Activated CD8-positive, alpha-beta memory T cell treated with anti-CD3 and anti-CD28 coated beads, Interleukin-2, amount 50 U/mL, for 24 hours (primary cell): Measurements from ENCODE around the gene SRPX2.
"Not testable (repeated sequence)": the region's sequence is repeated elsewhere in the genome, so short reads cannot be mapped to it uniquely, and the experiment has no call there.

Experiments used
- DNase-seq: peaks from one replicate; pipeline ENCODE4 v3.0.0-alpha.2; 2020; ENCODE audit errors: extremely low read depth

Gene SRPX2

GRCh38 chrX:100696699-100697351 lies 52.8 kb downstream of the SRPX2 start:
- no peak for DNase-seq

GRCh38 chrX:100698551-100698950 lies 54.6 kb downstream of the SRPX2 start:
- DNase-seq: no peak

DNA sequence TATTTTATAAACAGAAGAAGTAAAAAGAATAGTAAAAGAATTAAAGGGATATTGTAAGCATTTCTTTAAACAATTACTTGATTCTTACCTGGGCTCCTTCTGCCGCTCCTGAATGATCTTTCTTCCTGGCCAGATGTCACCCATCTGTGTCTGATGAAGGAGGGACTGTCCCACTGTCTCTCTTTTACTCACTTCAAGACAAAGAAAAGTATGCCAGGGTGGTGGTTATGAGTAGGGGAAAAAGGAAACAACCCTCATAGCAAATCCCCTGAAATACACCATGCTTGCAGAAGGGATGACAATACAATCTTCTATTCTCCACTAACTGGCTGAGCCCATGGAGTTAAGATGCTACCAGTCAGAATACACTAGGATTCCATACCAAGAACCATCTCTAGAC lies 56.8 kb downstream of the SRPX2 start:
- no peak for DNase-seq

- no peak for DNase-seq
Measured at GRCh38 chrX:100704581-100705203, 60.7 kb downstream of the SRPX2 start.

DNA sequence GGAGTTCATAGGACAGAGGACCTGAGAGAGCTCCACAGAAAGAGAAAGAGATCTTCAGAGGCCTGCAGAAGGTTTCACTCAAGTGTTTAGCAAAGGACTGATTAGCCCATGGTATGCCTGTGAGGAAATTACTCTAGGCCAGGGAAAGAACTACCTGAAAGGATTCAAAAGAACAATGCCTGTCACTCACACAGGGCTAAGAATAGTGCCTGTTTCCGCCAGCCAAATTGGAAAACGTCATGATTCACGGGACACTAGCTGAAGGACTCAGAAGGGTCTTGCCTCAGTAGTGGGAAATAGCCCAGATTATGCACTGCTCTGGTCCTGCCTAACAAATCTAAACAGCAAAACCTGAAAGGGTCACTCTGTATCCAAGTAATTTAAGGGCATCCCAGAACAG lies 66.8 kb downstream of the SRPX2 start:
- no peak for DNase-seq

GRCh38 chrX:100717363-100717762 lies 73.4 kb downstream of the SRPX2 start:
- no peak for DNase-seq

DNA sequence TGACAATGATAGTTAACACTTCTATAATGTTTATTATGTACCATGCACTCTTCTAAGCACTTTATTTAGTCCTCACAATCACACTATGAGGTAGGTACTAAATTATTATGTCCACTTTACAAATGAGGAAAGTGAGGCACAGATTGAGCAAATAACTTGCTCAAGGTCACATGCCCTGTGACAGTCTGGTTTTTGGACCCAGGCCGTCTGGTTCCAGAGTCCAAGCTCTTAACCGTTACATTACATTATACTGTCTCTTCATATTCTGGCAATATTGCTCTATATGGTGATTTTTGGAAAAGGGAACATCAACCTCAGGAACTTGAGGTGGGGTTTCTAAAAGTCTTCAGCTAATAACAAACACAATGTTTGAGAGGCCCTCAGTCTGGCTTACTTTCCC lies 75.1 kb downstream of the SRPX2 start:
- DNase-seq: no peak

DNA sequence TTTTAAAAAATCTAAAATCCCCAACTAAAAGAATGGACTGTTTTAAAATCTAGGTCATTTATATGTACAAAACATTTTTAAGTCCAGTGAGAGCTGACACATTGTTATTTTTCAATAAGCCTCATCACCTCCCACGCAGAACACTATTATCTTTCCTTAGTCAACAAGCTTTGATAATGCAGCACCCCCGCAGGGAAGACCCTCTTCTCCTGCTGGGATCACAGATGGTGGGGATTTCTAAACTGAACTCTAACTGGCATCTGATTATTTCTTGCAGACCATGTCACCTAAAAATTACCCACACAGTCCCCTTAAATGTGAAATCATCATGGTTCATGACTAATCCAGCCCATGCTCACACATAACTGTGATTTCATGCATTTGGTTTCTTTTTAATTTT lies 76.3 kb downstream of the SRPX2 start:
- DNase-seq: no peak

- no peak for DNase-seq
Measured at GRCh38 chrX:100721328-100721727, 77.3 kb downstream of the SRPX2 start.

GRCh38 chrX:100724006-100724405 lies 80.0 kb downstream of the SRPX2 start:
- DNase-seq: not testable (repeated sequence)
